Erythroblast (primary cell): ENCODE measurements around the gene NSUN2.
A peak's percentile ranks its signal among the peaks of the same experiment; 100 is the strongest.

Source experiments
- DNase-seq, 2 experiments: peaks; one replicate each; lab custom pipeline; 2025; lab: John Stamatoyannopoulos, UW
- GATA1 ChIP-seq: IDR thresholded peaks from 2 replicates; pipeline ENCODE4 v1.6.1; 2011; ENCODE audit warnings: low read depth, mild to moderate bottlenecking, control low read depth, low read length, moderate library complexity
- POLR2A ChIP-seq: IDR thresholded peaks from 2 replicates; pipeline ENCODE4 v1.6.1; 2011; ENCODE audit warnings: mild to moderate bottlenecking, low read length

Gene NSUN2

GRCh38 chr5:6634306-6634705 is 1.5 kb upstream of the NSUN2 start:
- peak; percentile 15 to 20 for DNase-seq
- TF ChIP-seq POLR2A (no peak), GATA1 (no peak)

- no peak for TF ChIP-seq POLR2A
- peak; percentile 37 to 50 for DNase-seq
Measured at GRCh38 chr5:6633469-6634245, 813 bp upstream of the NSUN2 start.

- no peak for TF ChIP-seq GATA1
- TF ChIP-seq POLR2A: no peak
- DNase-seq: peak; percentile 70 to 73
Measured at GRCh38 chr5:6632324-6632887, 438 bp downstream of the NSUN2 start.

- TF ChIP-seq POLR2A (no peak), GATA1 (no peak)
- DNase-seq: no peak
Measured at GRCh38 chr5:6631441-6631840, 1.4 kb downstream of the NSUN2 start.

GRCh38 chr5:6626508-6626907 is 6.3 kb downstream of the NSUN2 start:
- no peak for DNase-seq
- TF ChIP-seq POLR2A (no peak), GATA1 (no peak)

- DNase-seq: no peak
- TF ChIP-seq GATA1 (no peak), POLR2A (no peak)
Measured at GRCh38 chr5:6623941-6624340, 8.9 kb downstream of the NSUN2 start.

GRCh38 chr5:6623228-6623627 is 9.6 kb downstream of the NSUN2 start:
- DNase-seq: no peak
- TF ChIP-seq GATA1: no peak
- TF ChIP-seq POLR2A: no peak

GRCh38 chr5:6616632-6617031 is 16.2 kb downstream of the NSUN2 start:
- no peak for DNase-seq
- TF ChIP-seq POLR2A (no peak), GATA1 (no peak)

GRCh38 chr5:6615034-6615815 is 17.6 kb downstream of the NSUN2 start:
- no peak for TF ChIP-seq GATA1
- no peak for TF ChIP-seq POLR2A
- no peak for DNase-seq

- DNase-seq: no peak
- TF ChIP-seq POLR2A (no peak), GATA1 (no peak)
Measured at GRCh38 chr5:6611334-6612256, 21.2 kb downstream of the NSUN2 start.

- TF ChIP-seq POLR2A (no peak), GATA1 (no peak)
- DNase-seq: no peak
Measured at GRCh38 chr5:6608016-6608415, 24.8 kb downstream of the NSUN2 start.

GRCh38 chr5:6607559-6607936 is 25.3 kb downstream of the NSUN2 start:
- no peak for DNase-seq
- TF ChIP-seq POLR2A: no peak
- no peak for TF ChIP-seq GATA1

- DNase-seq: no peak
- TF ChIP-seq GATA1 (no peak), POLR2A (no peak)
Measured at GRCh38 chr5:6606884-6607558, 25.8 kb downstream of the NSUN2 start.
